ENCODE measurements around the gene IMMP2L. TPM values are rescaled to one million over a fixed set of nuclear protein-coding genes. Genes with fewer than 3 reads are reported as not detected.

IMMP2L gene
- total and polyA plus RNA-seq, 2 of the 8 experiments (the other 6 are each of a cell fraction or from before 2014, with no cell fraction given), result 2.3 to 10.1 TPM

- Histone ChIP-seq H2AK5ac (ENCODE audit: low read depth, low read length) (no peak overlapping the region), H4K8ac (ENCODE audit: extremely low read depth, insufficient read depth, low read length) (no peak overlapping the region), H3K36me3 (ENCODE audit: control insufficient read depth in 2 of 4, insufficient read depth in 4 of 4, low read length in 3 of 4) (no peaks in the 10 kb centered on the region), H2BK120ac (replicated peaks; ENCODE audit: low read depth, low read length) (no peak overlapping the region), H3K23ac (ENCODE audit: insufficient read length) (no peak overlapping the region), H3K79me1 (ENCODE audit: low read depth, low read length) (no peaks in the 10 kb centered on the region), H3K9me3 (ENCODE audit: insufficient read depth in 2 of 2, low read depth in 1 of 2, low read length in 1 of 2) (no peaks in the 10 kb centered on the region), H3K27me3 (replicated peaks in 1 of 4; ENCODE audit: control insufficient read depth in 3 of 4, extremely low read depth in 1 of 4, insufficient read depth in 3 of 4, low read length in 3 of 4) (no peaks in the 10 kb centered on the region), H3K14ac (ENCODE audit: insufficient read length) (no peak overlapping the region), H3K18ac (ENCODE audit: extremely low read depth, low read length) (no peak overlapping the region), H4K5ac (ENCODE audit: insufficient read length, low read depth, low read length) (no peak overlapping the region), H3K4ac (replicated peaks; ENCODE audit: insufficient read length, low read depth, low read length) (no peak overlapping the region), H3K56ac (replicated peaks; ENCODE audit: insufficient read length, low read depth, low read length) (no peak overlapping the region), H3K9ac (replicated peaks in 1 of 4; ENCODE audit: extremely low read depth in 1 of 4, low read depth in 3 of 4, low read length in 3 of 4) (no peak overlapping the region), H4K91ac (replicated peaks; ENCODE audit: insufficient read length, low read length) (no peak overlapping the region), H3K4me3 (ENCODE audit: extremely low read depth in 1 of 4, insufficient read depth in 2 of 4, low read depth in 3 of 4, low read length in 4 of 4) (no peak overlapping the region), H4K20me1 (replicated peaks in 1 of 2; ENCODE audit: control insufficient read depth in 1 of 2, insufficient read depth in 2 of 2, low read length in 2 of 2) (no peaks in the 10 kb centered on the region), H2BK5ac (ENCODE audit: low read depth, low read length) (no peak overlapping the region), H2BK12ac (ENCODE audit: low read depth, low read length) (no peak overlapping the region), H2AFZ (ENCODE audit: low read length) (no peak overlapping the region), H3K79me2 (ENCODE audit: control insufficient read depth in 1 of 2, insufficient read depth in 2 of 2, low read length in 2 of 2) (no peaks in the 10 kb centered on the region), H3K4me2 (ENCODE audit: insufficient read depth in 1 of 2, low read depth in 2 of 2, low read length in 2 of 2) (no peak overlapping the region), H3K4me1 (replicated peaks in 1 of 4; ENCODE audit: control insufficient read depth in 3 of 4, insufficient read depth in 4 of 4, low read length in 3 of 4) (no peaks in the 10 kb centered on the region), H3K23me2 (ENCODE audit: low read depth, low read length) (no peaks in the 10 kb centered on the region), H3K27ac (ENCODE audit: low read depth, low read length) (no peak overlapping the region), H2BK20ac (ENCODE audit: low read length) (no peak overlapping the region), H2BK15ac (ENCODE audit: low read length) (no peak overlapping the region)
- WGBS, 2 experiments (ENCODE audit: extremely low coverage in 1 of 2, insufficient coverage in 1 of 2, insufficient read length in 1 of 2, insufficient replicate concordance in 2 of 2, low coverage in 1 of 2, low lambda C conversion rate in 2 of 2, missing lambda C conversion rate in 1 of 2), result 89% methylated on average over 1 of the region's 1 CpG; no CpG with 5 or more reads in 1 of the 2 experiments
- CTCF ChIA-PET (ENCODE audit: partially characterized antibody), result interaction anchor here (0.7 to 1.7 kb wide), 2 partner anchors 14 to 316 kb away, joined by 5 to 6 read pairs; no protein-coding TSS in a partner anchor
- DNase-seq (ENCODE audit: low read depth in 1 of 2, low spot score in 2 of 2) (no peak), FAIRE-seq (no peak)
- POLR2A ChIA-PET (ENCODE audit: partially characterized antibody), result no interaction called here
- no peak for TF ChIP-seq MAX (IDR thresholded peaks at IDR 0.05)
- no peak for TF ChIP-seq ZNF274 (IDR thresholded peaks at IDR 0.05; ENCODE audit: borderline replicate concordance, extremely low read depth, low read length)
- no peak for TF ChIP-seq TEAD4 (IDR thresholded peaks at IDR 0.05; ENCODE audit: low read depth, low read length)
- TF ChIP-seq GABPA (IDR thresholded peaks at IDR 0.05; ENCODE audit: borderline replicate concordance, insufficient read depth, low read length), result no peak
- TF ChIP-seq EP300 (IDR thresholded peaks at IDR 0.05; ENCODE audit: borderline replicate concordance in 1 of 2, low read depth in 2 of 2, low read length in 2 of 2), result no peak
- TF ChIP-seq NANOG (IDR thresholded peaks at IDR 0.05; ENCODE audit: insufficient read depth, low read depth, low read length, poor library complexity, severe bottlenecking), result no peak
- no peak for TF ChIP-seq KDM1A (IDR thresholded peaks at IDR 0.05; ENCODE audit: borderline replicate concordance, low read length)
- no peak for TF ChIP-seq POLR2AphosphoS5 (IDR thresholded peaks at IDR 0.05; ENCODE audit: low read depth, low read length)
- TF ChIP-seq POLR2A (IDR thresholded peaks at IDR 0.05; ENCODE audit: control extremely low read depth in 1 of 2, low read depth in 2 of 2, low read length in 2 of 2), result no peak
- no peak for TF ChIP-seq RBBP5 (IDR thresholded peaks at IDR 0.05; ENCODE audit: borderline replicate concordance, low read depth, low read length)
- TF ChIP-seq TBP (IDR thresholded peaks at IDR 0.05; ENCODE audit: low read depth, low read length), result no peak
- TF ChIP-seq HDAC2 (IDR thresholded peaks at IDR 0.05; ENCODE audit: borderline replicate concordance in 1 of 2, low read depth in 2 of 2, low read length in 2 of 2), result no peak
Measured at GRCh38 chr7:111113263-111114017, 448.9 kb downstream of the IMMP2L start.

Measured in H1 (cell line).